COLO829 (cell line): ENCODE measurements around the gene PPP3CA.
A peak's percentile ranks its signal among the peaks of the same experiment; 100 is the strongest.

Experiments
- DNase-seq: peaks from one replicate; pipeline ENCODE4 v3.0.0; 2012; ENCODE audit warnings: low spot score

The PPP3CA gene

DNA sequence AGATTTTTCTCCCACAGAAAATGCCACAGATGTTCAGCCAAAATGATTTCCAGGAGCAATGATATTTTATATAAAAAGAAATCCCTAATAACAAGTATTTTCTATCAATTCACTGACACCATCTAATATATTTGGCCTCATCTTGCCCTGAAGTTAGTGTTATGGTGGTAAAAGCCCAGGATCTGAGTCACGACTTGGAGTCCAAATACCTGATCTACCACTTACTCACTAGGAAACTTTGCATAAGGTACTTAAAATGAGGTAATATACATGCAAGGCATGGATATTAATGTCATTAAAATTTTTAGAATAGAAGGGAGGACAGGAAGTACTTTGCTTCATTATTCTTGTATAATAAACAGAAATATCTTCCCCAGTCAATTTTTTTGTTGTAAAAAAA lies 16.3 kb downstream of the PPP3CA start:
- no peak for DNase-seq

DNA sequence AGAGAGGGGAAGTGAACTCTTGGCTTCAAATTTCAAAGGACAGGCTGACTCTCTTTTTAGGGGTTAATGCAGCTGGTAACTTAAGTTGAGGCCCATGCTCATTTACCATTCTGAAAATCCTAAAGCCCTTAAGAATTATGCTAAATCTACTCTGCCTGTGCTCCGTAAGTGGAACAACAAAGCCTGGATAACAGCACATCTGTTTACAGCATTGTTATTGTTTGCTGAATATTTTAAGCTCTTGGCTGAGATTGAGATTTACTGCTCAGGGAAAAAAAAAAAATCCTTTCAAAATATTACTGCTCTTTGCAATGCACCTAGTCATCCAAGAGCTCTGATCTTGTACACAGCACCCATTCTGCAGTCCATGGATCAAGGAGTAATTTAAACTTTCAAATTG lies 17.7 kb downstream of the PPP3CA start:
- no peak for DNase-seq

DNA sequence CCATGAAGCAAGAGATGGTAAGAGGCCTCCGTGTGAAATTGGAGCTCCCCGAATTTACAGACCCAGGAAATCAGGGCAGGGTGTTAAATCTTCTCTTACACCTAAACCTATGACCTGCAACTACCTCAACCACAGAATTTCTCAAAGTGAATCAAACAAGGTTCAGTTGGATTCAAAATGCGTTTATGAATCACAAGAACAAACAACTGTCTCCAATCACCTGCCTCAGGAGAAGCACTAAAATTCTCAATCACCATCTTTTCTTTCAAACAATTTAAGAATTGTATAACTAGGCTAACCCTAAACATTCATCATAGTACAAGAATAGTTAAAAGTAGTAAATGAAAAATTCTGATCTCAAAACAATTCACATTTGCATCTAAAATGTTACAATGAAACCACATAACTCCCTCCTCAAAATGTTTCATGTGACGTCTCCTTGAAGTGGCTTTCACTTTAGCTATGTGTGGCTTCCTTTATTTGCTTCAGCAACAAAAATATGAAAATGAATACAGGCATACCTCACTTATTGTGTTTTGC lies 19.2 kb downstream of the PPP3CA start:
- no peak for DNase-seq

DNA sequence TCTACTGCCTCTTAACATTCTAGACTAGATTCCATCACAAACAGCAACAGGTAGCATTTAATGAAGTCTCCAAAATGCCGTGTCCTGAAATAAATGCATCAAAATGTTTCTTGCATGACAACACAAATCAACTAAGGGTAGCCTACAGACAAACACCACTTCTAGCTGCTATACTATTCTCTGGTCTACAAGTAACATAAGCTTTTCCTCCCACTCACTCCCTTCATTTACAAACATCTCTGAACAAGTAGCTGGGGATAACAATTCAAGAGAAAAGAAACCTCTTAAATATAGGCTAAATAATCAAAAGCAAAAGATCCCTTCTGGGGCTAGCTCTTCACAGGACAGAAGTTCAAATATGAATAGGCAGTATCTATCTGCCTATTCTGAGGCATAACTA lies 20.8 kb downstream of the PPP3CA start:
- no peak for DNase-seq

DNA sequence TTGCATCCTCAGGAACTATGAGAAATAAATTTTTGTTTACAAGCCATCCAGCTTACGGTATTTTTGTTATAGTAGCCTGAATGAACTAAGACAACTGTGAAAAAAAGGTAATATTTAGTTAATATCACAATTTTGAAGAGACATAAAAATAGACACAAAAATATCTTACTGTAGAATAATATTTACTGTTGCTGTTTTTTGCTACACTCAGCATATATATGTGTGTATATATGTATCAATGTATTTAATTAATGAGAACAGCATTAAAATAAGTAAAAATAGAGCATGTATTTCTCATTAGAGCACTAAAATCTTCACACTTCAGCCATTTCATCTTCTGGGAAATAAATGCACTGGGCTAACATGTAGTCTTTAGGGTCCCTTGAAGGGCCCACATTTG lies 24.6 kb downstream of the PPP3CA start:
- DNase-seq, result no peak

DNA sequence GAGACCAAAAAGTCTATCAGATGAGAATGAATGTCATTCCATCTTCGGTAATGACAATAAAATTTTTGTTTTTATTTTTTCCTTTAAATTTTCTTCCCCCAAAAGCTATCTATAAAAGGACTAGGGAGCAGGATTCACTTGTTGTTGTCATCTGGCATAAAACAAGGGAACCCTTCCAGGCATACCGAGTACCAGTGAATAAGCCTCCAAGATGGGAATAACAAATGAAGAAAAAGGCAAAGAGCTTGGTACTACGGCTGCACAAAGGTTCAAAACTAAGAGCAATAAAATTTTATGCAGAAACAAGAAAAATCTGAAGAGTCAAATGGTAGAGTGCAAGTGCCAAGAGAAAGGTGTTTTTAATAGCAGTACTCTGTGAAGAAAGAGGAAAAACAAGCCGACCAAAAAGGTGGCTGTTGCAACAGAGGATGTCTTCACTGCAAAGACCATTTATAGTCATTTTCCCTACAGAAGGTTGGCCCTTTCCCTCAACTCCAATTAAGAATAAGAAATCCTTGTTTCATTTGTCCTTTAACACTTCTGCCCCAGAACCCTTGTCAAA lies 25.8 kb downstream of the PPP3CA start:
- no peak for DNase-seq

DNA sequence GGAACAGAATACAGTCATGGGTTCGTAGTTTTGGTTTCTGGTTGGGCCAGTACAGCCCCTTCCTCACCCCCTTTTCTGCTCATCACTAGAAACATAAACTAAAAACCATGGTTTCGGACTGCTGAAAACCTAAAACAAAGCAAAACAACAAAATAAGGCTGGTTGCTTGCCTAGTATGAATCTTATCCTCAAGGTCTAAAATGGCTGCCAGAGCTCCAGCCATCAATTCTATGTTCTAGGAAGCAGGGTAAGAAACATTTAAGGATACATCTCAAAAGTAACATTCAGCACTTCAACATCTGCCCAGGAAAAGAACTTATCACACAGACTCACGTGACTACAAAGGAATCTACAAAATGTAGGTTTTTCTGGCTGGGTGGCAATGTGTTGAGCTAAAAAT lies 31.5 kb downstream of the PPP3CA start:
- no peak for DNase-seq

DNA sequence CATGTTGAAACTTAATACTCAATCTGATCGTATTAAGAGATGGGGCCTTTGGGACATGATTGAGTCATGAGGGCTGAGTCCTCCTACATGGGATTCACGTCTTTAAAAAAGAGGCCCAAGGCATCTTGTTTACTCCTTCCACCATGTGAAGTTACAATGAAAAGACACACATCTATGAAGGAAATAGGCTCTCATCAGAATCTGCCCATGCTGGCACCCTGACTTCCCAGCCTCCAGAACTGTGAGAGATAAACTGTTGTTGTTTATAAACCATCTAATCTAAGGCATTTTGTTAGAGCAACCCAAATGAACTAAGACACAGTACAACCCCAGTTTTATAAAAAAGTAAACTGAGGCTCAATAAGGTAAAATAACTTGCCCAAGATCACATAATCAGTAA lies 32.3 kb downstream of the PPP3CA start:
- no peak for DNase-seq

DNA sequence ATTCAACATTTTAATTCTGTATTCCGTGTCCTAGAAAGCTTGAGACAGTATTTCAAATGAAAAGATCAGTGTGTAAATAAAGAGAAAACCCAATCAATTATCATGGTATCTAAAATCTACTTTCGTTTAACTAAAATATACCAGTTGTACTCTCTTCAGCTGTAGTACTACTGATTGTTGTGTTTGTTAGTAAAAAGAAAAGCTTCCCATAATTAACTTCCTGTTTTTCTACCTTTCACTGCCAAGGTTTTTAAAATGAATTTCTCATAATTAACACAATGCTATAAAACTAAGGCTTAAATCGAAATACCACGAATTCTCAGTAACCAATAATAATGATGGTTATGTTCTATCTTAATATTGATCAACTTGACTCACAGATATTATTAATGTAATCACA lies 37.4 kb downstream of the PPP3CA start:
- no peak for DNase-seq

DNA sequence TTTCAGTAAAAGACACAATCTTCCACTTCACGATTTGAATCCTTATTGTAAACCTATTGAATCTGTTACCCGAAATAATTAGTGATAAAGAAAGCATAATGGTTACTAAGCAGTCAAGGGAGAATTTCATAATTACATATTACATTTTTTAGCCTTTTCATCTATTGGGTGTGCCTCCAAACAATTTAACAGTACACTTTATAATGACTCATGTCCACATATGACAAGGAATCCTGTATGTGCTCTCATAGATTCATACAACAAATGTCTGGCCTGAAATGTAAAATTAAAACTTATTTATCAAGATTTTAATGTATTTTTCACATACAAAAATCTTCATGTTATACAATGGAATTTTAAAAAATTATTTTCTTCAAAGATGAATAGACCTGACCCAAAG lies 39.4 kb downstream of the PPP3CA start:
- no peak for DNase-seq

DNA sequence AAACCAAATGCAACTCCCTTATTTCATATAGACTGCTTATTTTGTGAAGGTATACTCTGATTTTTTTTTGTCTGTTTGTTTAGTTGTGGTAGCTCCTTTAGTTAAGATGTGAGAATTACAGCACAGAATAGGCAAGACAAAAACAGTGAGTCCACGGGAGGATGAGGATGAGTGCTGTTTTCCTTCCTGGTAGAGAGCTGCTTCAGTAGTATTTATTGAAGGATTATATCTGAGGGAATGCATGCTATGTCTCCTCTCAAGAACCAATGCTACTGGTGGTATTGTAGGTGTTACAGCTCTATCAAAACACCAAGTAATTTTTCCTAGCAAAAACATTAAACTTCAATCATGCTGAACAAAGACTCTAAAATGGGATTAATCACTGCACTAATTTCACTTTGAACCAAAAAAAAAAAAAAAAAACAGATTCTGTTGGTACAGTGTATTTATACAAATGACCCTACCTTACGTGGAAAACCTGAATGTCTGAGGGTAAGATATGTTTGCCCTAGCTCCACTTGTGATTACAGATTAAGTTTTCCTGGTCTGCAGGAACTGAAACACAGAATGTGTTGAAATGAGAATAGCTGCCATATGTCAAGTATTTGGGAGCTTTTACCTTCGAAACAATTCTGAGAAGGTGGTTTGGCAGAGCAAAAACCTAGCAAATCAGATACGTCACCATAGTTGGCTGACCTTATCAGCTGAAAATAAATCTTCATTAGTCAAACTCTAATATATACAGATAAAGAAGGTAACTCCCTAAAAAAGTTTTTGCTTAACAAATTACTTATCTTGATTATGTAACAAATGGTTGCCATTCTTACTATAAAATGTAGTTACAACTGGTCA lies 40.3 kb downstream of the PPP3CA start:
- no peak for DNase-seq

DNA sequence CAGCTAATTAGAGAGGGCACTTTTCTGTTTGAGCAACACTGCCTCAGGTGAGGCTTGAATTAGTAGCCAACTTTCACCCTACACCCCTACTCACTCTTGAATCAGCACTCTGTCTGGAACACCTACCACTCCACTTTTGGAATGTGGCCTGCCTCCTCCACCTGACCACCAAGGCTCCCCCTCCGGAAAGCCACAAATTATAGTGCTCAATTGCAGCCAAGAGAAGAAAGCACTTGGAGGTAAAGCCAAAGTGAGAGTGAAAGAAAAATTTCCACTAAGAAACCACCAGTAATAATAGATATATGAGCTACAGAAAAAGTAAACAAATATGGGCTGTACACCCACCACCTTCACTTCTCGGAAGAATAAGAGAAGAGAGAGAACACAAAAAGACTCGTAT lies 41.1 kb downstream of the PPP3CA start:
- no peak for DNase-seq

DNA sequence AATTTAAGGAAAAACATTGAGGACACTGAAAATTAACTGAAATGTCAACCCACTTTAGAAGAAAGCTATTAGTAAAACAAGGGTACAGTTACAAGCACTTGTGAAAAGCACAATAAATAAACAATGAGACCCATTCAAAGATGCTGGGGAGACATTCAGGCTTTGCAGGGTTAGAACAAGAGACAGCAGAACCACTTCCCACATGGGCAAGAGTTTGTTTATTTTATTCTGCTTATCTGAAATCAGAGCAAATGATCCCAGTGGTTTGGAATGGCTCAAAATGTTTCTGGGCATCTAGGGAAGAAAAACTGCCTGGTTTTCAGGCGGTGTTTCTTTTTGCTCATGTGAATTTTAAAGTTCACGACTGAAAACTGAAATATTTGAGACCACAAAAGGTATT lies 42.4 kb downstream of the PPP3CA start:
- peak; percentile 91 for DNase-seq

DNA sequence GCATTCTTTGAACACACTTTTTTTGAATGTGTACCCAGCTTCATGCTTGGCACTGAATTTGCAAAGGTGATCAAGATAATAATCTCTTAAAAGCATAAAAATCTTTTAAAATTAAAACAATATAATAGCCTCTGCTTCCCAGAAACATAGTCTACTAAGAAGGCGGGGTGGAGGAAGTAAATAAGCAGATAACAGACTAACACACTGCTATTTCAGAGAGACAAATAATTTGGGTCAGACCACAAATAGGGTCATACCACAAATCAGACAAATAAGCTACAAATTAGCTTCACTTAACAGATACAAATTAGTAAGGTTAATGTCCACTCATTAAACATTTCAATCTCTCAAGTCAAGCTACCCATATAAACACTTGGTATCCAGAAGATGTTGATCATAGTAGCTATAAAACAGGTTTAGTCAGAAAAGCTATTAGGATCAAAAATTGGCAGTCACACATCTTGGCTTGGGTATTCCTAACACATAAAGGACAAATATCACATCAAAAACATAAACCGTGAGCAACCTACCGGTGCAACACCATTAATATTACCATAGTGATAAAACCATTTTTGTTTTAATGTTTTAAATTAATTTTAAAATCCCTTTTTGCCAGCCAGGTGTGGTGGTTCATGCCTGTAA lies 47.3 kb downstream of the PPP3CA start:
- DNase-seq, result no peak

DNA sequence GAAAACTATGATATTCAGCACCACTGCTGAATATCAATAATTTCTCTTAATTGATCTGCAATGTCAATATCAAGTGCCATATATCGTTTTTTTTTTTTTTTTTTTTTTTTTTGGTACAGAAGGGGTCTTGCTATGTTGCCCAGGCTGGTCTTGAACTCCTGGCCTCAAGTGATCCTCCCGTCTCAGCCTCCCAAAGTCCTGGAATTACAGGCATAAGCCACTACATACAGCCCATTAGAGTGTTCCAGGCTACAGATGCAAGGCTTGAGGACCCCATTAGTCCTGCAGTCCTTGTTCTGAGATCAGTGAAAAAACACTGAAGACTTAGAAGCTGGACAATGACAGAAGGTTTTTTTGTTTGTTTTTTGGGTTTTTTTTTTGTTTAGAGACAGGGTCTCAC lies 48.3 kb downstream of the PPP3CA start:
- DNase-seq, result no peak

DNA sequence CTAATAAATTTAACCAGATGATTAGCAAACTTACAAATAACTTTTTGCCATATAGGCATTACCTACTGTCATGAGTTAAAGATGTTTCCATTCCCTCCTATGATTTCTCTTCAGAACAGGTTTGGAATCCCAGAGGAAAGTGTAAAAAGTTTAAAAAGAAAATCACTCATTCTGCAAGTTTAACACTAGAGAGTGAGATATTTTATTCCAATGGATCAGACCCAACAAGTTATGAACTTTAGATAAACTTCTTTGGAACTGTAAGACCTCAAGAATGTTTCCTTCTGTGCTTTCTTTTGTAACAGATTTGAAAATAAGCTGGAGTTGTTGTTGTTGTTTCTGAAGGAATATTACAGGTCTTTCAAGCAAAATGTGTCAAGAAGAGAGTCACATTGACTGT lies 51.6 kb downstream of the PPP3CA start:
- no peak for DNase-seq

DNA sequence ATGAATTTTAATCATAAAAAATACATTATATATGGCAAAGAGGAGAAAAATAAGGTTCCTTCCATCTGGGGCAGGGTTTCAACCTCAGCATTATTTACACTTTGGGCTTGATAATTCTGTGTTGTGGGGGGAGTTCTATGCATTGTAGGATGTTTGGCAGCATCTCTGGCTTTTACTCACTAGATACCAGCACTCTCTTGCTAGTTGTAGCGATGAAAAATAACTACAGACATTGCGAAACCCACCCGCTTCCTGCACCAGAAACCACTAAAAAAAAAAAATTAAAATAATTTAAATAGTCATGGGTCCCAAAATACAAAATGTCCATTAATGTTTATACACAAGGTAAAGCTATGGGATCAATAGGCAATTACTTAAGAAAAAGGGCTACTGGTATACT lies 52.7 kb downstream of the PPP3CA start:
- DNase-seq, result no peak

DNA sequence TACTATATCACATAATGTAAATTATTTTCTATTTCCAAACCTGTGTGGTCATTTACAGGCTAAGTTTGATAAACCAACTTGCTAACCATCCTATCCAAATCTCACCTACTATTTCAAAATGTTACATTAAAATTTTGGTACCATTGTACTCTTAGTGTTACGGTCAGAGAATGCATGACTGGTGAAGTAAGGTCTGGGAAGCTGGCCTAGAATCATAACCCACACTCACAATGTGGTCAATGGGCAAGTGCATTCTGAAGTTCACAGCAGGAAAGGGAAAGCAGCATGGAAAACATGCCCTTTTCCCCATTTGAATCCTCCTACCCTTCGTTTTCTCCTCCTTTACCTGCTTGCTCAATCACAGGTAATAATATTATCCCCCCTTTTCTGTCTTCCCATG lies 54.4 kb downstream of the PPP3CA start:
- no peak for DNase-seq

DNA sequence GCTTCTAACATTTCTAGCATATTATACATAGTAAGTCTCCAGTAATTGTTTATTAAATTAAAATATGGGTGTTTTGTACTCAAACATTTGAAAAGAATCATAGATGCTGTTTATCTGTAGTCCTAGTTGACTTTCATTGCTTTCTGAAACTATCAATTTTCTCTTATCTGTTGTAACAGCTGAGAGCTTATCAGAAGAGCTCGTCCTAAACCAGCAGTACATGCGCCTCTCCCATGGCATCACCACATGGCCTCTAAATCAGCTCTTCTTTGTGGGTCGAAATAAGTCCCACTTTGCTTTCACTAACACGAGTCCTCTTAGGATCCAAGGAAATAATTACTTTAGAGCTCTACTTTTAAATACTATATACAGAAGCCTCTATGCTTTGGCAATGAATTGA lies 55.1 kb downstream of the PPP3CA start:
- DNase-seq, result no peak

DNA sequence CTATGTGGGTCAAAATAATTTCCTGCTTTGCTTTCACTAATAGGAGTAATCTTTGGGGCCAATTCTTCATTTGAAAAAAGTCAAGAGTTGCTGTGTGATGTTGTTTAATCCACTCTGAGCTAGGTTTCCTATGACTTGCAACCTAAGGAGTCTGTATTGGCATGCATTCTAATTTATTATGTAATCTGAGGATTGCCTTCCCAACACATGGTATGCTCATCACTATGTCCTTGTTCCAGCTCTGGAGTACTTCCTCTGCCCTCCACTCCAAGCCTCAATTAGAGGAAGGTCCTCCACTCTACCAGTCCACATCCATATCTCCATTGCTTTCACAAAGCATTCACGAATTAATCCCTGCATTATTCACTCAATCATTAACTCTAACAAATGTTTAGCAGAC lies 56.1 kb downstream of the PPP3CA start:
- DNase-seq, result no peak

DNA sequence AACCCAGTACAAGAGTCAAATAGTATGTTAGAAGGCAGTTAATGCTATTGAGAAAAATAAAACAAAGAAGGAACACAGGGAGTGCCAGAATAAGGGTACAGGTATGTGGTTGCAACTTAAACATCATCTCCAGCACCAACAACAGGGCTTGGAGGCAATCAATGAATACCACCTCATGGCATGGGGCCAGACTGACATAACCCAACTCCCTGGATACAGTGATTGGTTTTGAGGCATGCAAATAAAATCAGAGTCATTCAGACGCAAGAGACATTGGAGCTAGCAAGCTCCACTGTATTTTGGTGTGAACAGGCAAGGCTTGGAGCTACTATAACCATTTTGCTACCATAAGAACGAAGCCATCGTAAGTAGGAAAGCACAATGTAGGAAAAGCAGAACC lies 56.7 kb downstream of the PPP3CA start:
- no peak for DNase-seq

DNA sequence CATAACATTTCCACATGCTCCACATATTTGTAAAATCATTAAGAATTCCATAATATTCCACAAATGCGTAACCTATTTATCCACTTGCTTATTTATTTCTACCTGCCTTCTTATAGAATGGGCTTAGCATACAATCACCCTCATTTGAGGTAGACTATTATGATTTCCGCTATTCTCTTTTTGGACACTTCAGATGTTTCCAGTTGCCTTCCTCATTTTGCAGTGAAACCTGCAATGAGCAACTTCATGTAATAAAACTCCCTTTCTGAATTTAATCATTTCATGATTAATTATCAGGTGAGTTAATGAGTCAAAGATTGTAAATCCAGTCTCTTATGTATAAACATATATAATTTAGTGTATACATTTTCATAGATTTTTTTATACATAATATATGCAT lies 58.0 kb downstream of the PPP3CA start:
- no peak for DNase-seq

DNA sequence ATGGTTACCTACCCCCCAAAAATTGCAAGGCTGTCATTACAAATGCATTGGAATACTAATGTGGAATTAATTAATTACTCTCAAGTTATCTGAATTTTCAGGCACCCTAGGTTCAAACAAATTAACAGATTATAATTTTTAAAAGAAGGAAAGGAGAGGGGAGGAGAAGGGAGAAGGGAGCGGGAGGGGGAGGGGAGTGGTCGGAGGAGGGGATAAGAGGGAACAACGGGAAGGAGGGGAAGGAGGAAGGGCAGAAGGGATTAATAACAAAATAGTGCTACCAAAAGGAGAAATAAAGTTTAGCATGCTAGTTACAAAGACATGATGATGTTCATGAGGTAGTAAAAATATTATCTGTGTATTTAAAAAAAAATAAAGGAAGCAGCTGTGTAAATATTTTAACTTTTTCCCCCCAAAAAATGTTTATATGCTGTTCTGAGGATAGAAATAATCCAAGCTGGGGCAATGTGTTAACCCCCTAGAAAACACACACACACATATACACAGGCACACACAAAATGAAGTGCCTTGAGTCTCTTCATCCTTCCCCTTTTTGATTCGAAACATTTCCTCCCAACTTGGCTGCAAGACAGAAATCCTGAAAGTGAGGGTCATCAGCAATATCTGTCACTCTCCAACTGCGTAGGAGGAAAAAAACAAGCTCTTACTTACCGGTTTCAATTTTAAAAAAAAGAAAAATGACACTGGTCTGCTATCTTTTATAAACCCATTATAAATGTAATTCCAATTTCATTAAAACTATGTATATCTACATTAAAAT lies 58.8 kb downstream of the PPP3CA start:
- DNase-seq, result no peak
